A172 (cell line): Measurements from ENCODE around the gene STK4. TPM values are rescaled to one million over a fixed set of nuclear protein-coding genes. Genes with fewer than 3 reads are reported as not detected.
"Not testable (repeated sequence)": the region's sequence is repeated elsewhere in the genome, so short reads cannot be mapped to it uniquely, and the experiment has no call there.

ENCODE experiments used
- DNase-seq: peaks from one replicate; pipeline ENCODE4 v3.0.0-alpha.2; 2015; ENCODE audit warnings: low spot score
- total RNA-seq: library from RNA; depleted of rRNA; stranded (reverse); fragments of >200 nt; shearing (Covaris generic); gene quantifications from 2 replicates; pipeline ENCODE4 v1.2.3, GENCODE V29; 2014

STK4 gene
- total RNA-seq, 1 experiment from 2014 or later = 21.3 TPM

DNA sequence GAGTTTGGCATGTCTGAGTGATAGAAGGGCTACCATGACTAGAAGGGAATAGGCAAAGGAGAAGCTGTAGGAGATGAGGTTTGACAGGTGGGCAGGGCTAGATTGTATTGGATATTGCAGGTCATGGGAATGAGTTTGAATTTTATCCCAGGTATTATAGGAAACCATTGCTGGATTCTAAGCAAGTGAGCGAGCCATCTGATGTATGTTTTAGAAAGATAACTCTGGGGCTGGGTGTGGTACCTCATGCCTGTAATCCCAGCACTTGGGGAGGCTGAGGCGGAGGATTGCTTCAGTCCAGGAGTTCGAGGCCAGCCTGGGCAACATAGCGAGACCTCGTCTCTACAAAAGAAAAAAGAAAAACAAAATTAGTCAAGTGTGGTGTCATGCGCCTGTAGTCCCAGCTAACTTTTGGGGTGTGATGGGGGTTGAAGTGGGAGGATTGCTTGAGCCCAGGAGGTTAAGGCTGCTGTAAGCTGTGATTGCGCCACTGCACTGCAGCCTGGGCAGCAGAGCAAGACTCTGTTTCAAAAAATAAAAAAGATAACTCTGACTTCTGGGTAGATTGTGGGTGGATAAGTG lies 16.9 kb downstream of the STK4 start:
- DNase-seq = no peak

DNA sequence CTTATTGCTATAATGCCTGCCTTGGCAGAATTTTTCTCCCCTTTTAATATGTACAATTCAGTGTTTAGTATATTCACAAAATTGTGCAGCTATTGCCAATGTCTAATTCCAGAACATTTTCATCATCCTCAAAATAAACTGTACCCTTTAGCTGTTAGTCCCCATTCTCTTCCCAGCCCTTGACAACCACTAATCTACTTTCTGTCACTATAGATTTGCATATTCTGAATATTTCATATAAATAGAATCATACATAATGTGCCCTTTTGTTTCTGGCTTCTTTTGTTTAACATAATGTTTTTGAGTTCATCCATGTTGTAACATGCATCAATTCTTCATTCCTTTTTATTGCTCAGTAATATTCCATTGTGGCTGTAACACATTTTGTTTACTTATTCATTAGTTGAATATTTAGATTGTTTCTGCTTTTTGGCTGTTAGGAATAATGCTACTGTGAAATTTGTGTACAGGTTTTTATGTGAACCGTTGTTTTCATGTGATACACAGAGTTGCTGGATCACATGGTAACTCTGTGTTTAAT lies 22.4 kb downstream of the STK4 start:
- DNase-seq = no peak

DNA sequence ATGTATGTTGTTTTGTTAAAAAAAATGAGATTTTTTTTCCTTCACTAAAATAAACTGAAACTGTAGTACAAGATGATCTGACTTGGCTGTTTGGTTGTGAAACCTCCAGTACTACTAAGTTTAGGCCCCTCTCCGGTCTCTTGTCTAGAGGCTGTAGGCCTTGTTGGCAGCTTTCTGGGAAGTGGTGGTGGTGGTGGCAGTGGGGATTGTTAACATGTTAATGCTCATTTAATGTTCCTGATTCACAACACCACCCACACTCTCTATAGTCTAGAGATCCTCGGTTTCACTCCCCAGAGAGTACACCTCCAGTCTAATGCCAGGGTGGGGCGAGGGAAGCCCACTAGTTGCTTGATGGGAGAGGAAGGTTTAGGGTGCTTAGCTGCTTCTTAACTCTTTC lies 24.1 kb downstream of the STK4 start:
- DNase-seq = no peak

DNA sequence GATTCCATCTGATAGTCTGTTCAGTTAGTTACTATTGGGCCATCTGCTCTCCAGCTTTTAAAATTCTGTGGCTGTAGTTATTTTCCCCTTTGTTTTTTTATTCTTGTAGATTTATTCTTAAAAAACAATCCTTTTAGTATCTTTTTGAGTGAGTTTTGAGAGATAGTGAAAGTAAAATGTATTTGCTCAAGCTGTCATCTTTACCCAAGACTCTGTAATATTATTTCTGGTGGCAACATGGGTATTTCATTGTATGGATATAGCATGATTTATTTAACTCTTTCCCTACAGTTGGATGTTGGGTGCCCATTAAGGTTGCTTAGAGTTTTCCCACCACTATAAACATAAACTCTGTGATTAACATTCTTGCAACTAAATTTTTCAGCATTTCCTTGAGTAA lies 24.6 kb downstream of the STK4 start:
- no peak for DNase-seq

DNA sequence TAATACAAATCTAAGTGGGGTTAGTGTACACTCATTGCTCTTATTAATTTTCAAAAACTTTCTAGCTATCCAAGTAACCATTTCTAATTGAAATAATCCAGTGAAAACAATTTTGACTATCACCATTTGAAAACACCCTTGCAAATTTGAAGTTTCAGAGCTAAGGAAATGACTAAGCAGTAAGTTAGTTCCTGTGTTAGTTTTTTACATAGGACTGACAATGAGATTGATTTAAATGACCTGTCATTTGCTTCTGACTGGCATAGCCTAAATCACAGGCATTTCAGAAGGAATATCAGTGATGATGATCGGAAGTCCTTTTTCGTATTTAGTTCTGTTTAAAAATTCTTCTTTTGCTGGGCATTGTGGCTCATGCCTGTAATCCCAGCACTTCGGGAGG lies 27.0 kb downstream of the STK4 start:
- DNase-seq = peak; percentile 24

DNA sequence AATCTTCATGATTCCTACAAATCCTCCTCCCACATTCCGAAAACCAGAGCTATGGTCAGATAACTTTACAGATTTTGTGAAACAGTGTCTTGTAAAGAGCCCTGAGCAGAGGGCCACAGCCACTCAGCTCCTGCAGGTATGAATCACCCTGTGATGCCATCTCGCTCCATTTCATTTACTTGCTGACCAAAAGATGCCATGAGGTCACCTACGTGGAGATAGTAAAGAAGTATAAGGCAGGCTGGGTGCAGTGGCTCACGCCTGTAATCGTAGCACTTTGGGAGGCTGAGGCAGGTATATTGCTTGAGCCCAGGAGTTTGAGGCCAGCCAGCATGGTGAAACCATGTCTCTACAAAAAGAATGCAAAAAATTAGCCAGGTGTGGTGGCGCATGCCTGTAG lies 30.9 kb downstream of the STK4 start:
- no peak for DNase-seq

DNA sequence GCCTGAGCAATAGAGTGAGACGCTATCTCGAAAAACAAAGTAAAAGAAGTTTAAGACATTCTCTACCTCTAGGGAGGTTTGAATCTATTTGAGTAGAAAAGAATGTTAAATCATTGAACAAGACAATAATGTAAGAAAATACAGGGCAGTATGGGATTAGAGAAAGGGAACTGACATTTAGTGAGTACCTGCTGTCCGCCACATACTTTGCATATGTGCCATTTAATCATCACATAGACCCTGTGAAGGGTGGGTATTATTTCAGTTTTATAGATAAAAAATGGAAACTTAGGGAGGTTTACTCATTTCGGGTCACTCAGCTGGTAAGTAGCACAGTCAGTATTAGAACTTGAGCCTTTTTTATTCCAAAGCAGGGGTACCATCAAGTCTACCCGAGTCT lies 31.4 kb downstream of the STK4 start:
- no peak for DNase-seq

DNA sequence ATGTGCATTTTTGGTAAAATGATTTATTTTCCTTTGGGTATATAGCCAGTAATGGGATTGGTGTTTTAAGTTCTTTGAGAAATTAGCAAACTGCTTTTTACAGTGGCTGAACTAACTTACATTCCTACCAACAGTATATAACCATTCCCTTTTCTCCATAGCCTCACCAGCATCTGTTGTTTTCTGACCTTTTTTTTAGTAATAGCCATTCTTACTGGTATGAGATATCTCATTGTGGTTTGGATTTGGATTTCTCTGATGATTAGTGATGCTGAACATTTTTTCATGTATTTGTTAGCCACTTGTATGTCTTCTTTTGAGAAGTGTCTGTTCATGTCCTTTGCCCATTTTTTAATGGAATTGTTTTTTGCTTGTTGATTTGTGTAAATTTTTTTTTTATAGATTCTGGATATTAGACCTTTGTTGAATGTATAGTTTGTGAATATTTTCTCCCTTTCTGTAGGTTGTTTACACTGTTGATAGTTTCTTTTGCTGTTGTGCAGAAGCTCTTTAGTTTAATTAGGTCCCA lies 42.3 kb downstream of the STK4 start:
- DNase-seq = no peak

DNA sequence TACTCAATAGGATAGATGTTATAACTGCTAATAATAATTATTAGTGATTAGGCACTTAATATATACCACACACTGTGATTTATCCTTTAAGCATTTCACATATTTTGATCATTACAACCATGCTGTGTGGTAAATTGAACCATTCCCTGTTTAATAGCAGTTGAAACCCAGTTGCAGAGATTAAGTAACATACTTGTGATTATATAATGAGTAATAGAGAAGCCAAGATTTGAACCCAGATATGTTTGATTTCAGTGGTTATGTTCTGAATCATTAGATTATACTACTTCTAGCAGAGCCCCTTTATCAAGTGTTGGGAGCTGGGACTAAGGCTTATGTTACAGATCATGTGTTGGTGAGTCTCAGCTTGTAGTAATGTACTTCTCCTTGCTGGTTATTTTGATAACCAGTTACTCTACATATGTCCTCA lies 44.1 kb downstream of the STK4 start:
- DNase-seq = peak; percentile 13

DNA sequence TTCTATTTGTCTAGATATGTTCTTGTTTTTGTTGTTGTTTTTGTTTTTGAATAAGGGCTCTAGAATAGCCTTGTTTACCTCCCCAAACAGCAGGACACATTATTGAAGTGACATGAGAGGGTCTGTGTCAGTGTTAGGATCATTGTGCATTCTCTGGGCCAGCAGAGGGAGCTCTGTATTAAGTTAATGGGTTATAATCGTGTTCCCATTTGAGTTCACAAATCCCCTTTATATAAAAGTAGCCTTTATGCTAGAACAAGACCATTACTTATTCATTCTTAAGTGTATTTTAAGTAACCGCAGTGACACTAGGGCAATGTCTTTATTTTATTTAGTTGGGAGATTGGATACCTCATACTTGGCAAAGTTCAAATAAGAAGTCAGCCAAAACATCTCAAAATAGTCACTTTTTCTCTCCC lies 44.8 kb downstream of the STK4 start:
- DNase-seq = peak; percentile 67

DNA sequence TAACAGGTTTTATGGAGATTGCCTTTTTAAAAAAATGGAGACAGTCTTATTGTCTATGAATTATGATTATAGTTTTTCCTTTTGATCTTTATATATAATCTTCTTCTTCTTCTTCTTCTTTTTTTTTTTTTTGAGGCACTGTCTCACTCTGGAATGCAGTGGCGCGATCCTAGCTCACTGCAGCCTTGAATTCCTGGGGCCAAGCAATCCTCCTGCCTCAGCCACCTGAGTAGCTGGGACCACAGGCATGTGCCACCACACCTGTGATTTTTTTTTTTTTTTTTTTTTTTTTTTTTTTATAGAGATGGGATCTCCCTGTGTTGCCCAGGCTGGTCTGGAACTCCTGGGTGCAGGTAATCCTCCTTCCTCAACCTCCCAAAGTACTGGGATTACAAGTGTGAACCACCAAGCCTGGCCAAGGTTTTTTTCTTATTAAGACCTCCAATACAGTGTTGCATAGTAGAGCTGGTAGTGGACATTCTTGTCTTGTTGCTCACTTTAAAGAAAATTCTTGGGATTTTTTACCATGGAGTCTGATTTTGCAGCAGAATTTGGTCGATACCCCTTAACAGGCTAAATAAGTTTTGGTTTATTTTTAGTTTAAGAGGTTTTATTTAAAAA lies 46.5 kb downstream of the STK4 start:
- DNase-seq = peak; percentile 64

DNA sequence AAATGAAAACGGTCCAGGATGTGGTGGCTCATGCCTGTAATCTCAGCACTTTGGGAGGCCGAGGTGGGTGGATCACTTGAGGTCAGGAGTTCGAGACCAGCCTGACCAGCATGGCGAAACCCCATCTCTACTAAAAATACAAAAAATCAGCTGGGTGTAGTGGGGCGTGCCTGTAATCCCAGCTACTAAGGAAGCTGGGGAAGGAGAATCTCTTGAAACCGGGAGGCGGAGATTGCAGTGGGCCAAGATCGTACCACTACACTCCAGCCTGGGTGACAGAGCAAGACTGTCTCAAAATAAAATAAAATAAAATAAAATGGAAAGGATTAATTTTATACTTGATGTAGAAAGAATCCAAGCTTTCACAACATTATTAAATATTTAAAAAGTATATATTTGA lies 47.8 kb downstream of the STK4 start:
- not testable (repeated sequence) for DNase-seq

DNA sequence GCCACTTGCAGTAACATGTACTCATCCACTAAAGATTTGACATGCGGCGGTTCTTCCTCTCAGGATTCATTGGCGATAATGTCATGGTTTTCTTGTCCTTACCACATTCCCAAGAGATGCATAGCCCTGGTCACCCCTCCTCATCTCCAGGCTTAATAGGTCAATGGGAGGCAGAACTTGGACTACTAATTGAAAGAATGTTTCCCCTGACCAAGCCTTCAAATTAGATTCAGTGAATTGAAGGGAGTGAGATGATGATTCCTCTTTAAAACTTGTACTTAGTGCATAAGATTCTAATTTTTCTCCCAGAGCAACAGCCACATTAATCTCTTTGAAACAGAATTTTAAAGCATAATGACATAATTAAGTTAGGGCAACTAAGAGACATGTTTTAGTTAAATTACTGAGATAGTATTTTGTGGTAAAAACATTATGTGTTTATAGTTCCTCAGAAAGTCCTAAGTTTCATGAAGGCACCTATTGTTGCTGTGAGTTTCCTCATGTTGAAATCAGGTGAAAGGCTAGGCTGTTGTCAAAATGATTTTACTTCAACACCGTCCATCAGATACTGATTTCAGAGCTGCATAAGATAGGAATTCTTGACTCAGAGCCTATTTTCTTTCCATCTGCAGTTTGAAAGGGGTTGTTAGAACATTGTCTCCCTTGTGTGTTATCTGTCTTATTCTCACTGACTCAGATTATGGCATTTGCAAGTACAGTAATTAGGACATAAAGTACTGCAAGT lies 48.5 kb downstream of the STK4 start:
- peak; percentile 69 for DNase-seq

DNA sequence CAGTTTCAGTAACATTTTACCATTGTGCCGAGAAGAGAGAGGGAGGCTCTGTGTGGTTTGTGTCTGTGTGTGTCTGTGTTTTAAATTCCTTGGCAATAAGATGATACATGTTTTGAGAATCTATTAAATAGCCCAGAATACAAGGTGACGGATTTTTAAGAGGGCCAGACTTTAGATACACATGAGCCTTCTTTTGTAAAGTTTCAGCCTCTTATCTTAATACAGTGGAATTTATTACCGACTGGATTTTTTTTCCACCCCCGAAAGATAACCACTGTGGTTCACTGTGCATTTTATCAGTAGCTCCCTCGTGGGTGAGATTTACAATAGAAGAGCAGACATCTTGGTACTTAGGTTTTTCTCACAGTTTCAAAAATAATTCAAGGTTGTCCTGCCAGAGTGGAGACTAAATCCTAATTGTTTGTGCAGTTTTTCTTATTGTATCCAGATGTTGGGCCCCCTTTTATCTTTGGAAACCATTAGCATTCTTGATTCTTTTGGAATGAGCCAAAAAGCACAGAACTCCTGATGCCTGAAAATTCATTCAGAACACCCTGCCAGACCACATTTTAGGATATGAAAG lies 49.9 kb downstream of the STK4 start:
- no peak for DNase-seq

DNA sequence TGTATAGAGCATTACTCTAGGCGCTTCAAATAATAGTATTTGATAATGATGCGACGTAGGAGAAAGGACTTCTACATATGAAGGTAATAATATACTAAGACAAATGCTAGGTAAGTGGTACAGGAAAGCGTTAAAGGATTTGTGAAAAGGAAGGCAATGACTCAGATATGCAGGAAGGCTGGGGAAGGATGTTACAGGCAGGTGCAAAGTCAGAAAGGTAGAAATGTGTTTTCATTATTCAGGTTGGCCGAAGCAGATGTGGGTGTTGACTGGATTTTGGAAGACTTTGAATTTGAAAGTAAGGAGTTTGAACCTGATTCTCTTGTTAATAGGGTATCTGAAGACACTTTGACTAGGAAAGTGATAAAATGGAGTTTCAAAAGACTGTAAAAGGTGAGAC lies 51.0 kb downstream of the STK4 start:
- no peak for DNase-seq

DNA sequence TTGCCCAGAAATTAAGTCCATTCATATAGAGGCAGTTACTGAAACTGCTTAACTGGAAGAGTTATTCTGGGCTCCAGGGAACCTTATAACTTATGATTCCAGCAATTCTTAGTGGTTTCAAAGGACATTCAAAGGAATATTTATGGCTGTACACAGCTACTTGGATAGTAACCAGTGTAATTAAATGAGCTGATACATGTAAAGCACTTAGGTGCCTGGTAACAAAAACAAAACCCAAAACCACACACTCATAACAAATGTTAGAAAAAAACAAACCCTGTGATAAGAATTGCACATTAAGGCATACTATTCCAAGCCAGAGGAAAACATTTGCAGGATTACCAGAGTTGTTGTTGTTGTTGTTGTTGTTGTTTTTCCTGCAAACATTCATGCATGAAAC lies 51.5 kb downstream of the STK4 start:
- peak; percentile 43 for DNase-seq

DNA sequence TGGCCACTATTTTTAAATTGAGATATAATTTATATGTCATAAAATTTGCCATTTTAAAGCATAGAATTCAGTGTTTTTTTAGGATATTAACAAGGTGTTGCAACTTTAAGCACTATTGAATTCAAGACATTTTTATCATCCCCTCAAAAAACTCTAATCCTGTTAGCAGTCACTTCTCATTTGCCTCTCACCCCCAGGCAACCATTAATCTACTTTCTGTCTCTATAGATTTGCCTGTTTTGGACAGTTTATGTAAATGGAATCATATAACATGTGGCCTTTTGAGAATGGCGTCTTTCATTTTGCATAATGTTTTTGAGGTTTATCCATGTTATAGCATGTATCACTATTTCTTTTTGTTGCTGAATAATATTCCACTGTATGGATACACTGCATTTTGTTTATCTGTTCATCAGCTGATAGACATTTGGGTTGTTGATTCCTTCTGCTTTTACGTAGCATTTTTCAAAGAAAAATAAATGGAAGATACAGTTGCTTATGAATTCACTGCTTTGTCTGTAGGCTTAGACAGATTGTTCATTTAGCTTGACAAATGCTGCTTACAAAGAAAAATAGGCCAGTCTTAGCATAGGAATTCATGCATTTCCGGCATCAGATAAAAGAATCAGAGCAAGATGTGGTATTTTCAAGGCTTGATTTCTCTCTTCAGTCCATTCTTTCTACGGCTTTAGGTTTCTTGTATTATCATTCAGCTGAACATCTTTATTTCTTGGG lies 52.9 kb downstream of the STK4 start:
- DNase-seq = no peak

DNA sequence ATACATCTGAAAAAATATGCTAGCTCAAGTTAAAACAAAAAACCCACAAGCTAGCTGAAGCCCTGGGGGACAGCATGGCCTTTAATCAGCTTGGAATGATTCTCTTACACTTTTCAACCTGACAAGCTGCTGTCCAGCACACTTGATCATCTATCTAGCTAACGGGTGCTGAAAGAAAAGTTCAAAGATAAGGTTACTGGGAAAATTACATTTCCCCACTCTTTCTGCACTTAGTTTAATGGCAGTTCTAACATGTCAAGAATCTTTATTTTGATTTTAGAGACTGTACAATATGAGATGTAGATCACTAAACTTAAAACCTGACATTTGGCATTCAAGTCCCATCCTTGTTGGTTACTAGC lies 53.4 kb downstream of the STK4 start:
- no peak for DNase-seq

DNA sequence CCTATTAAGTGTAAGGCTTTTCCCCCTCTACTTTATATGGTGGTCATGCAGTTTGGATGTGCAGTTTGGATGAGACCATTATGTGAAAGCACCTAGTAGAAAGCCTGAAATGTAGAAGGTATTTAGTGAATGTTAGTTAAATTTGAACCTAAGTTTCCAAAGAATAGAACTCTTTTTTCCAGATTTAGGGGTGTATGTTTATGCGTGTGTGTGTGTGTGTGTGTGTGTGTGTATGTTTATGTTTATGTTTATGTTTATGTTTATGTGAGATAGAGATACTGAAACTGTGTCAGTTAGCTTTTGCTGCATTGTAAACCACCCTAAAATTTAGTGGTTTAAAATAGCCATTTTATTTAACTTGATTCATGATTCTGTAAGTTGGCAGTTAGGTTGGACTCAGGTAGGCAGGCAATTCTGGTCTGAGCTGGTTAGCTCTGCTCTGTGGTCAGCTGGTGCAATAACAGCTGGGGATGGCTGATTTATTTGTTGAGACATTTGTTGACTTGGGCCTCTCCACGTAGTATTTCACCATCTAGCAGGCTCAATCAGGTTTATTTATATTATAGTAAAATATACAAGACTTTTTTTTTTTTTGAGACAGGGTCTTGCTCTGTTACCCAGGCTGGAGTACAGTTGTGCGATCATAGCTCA lies 54.0 kb downstream of the STK4 start:
- DNase-seq = no peak

DNA sequence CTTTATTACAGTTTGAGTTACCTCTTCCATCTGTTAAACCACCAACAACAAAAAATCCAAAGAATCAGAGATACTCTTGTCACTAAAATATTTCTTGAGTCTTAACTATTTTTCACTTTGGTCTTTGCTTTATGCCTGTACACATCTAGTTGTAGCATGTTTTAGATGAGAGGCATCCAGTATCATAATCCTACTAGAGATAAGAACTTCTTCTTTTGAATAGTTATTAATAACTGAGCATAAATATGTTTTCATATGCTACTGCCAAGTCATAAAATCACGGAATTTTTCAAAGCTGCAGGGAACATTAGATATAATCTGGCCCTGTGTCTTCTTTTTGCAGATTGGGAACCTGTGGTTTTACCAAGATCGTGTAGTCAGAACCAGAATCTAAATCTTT lies 55.3 kb downstream of the STK4 start:
- no peak for DNase-seq

DNA sequence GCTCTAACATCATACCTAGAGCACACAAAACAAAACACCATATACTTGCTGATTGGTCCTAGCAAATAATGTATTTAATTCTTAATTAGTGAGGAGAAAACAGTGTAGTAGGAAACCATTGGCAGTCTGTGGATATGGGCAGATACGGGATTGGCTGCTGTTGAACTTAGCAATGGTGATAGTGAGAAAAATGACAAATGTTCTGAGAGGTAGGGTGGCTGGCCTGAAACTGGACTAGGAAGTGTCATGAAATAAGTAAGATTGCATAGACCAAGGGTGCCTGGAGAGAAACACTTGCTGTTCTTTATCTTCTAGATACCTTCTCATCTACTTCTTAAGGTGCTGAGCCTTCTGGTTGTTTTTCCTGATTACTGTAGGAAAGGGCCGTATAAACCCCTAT lies 56.8 kb downstream of the STK4 start:
- not testable (repeated sequence) for DNase-seq
